HG02885 (cell line): ENCODE data around the gene XG.
"Not testable (repeated sequence)": the region's sequence is repeated elsewhere in the genome, so short reads cannot be mapped to it uniquely, and the experiment has no call there.

ENCODE experiments used
- ATAC-seq: cut with Tn5 transposase; IDR thresholded peaks from one replicate; pipeline ENCODE4 v1.9.1; 2021; ENCODE audit warnings: mild to moderate bottlenecking; ENCODE audit not compliant: unreplicated experiment, poor library complexity

XG gene

GRCh38 chrX:2751874-2752300 lies at the start of gene XG:
XG (plus strand) TSS chrX:2752040; CDS start chrX:2752275, 235 bp downstream.
- not testable (repeated sequence) for ATAC-seq

- ATAC-seq = no peak
Observed at GRCh38 chrX:2703991-2704369, 47.9 kb upstream of the XG start.

- ATAC-seq = no peak
Observed at GRCh38 chrX:2705046-2705832, 46.6 kb upstream of the XG start.

- ATAC-seq = peak; percentile 87
Observed at GRCh38 chrX:2707334-2707760, 44.5 kb upstream of the XG start.

GRCh38 chrX:2708021-2708420 lies 43.8 kb upstream of the XG start:
- no peak for ATAC-seq

- no peak for ATAC-seq
Observed at GRCh38 chrX:2708592-2709188, 43.1 kb upstream of the XG start.

GRCh38 chrX:2709556-2709955 lies 42.3 kb upstream of the XG start:
- ATAC-seq = no peak

- ATAC-seq = no peak
Observed at GRCh38 chrX:2710041-2710840, 41.6 kb upstream of the XG start.

- no peak for ATAC-seq
Observed at GRCh38 chrX:2711441-2711840, 40.4 kb upstream of the XG start.

GRCh38 chrX:2712428-2712827 lies 39.4 kb upstream of the XG start:
- no peak for ATAC-seq

GRCh38 chrX:2712890-2713840 lies 38.7 kb upstream of the XG start:
- no peak for ATAC-seq

GRCh38 chrX:2714551-2714950 lies 37.3 kb upstream of the XG start:
- no peak for ATAC-seq

- ATAC-seq = no peak
Observed at GRCh38 chrX:2715066-2715600, 36.7 kb upstream of the XG start.

- ATAC-seq = no peak
Observed at GRCh38 chrX:2717312-2717711, 34.5 kb upstream of the XG start.

GRCh38 chrX:2718821-2719220 lies 33.0 kb upstream of the XG start:
- no peak for ATAC-seq

- no peak for ATAC-seq
Observed at GRCh38 chrX:2719774-2720447, 31.9 kb upstream of the XG start.

- ATAC-seq = no peak
Observed at GRCh38 chrX:2723286-2723879, 28.5 kb upstream of the XG start.

GRCh38 chrX:2727264-2727663 lies 24.6 kb upstream of the XG start:
- ATAC-seq = not testable (repeated sequence)

GRCh38 chrX:2732076-2732475 lies 19.8 kb upstream of the XG start:
- ATAC-seq = no peak
